Endothelial cell of umbilical vein (primary cell): ENCODE results near the gene KRTAP10-9. TPM values are rescaled to one million over a fixed set of nuclear protein-coding genes. Genes with fewer than 3 reads are reported as not detected.

Experiments
- BruUV-seq: library from RNA; stranded (reverse); fragments of 400-500 nt; replicated peaks from 2 replicates; lab custom pipeline; 2021; lab: Mats Ljungman, UMichigan
- CTCF ChIA-PET: fragments of 300-600, 350-600 bp; sonication (Branson Sonifier 250); formaldehyde crosslinking; loops from one replicate; lab custom pipeline; 2021; ENCODE audit warnings: antibody characterized with exemption, inconsistent platforms; lab: Charles Lee
- POLR2A ChIA-PET: fragments of 300-600, 350-600 bp; sonication (Branson Sonifier 250); formaldehyde crosslinking; loops from one replicate; lab custom pipeline; 2021; ENCODE audit warnings: antibody characterized with exemption, inconsistent platforms; lab: Charles Lee
- DNase-seq: peaks from one replicate; pipeline ENCODE4 v3.0.0-alpha.2; 2011; ENCODE audit warnings: low read depth, low spot score
- FAIRE-seq: peaks from 2 replicates; lab custom pipeline; 2011; peaks lifted over from hg19 to GRCh38; lab: Jason Lieb, UNC
- H2AFZ ChIP-seq: 2 replicates; pipeline ENCODE4 v1.6.0; 2012; ENCODE audit warnings: low read depth, low read length, control low read depth, inconsistent platforms
- H3K27ac ChIP-seq: 2 replicates; pipeline ENCODE4 v1.5.1; 2011; ENCODE audit warnings: low read depth, mild to moderate bottlenecking, control low read depth, low read length, moderate library complexity; ENCODE audit not compliant: insufficient read depth
- H3K27me3 ChIP-seq, 2 experiments: 2 replicates each; pipeline versions ENCODE4 v1.6.0 to v1.6.1; 2011; ENCODE audit warnings: low read length in 2 of 2, mixed read lengths in 1 of 2; ENCODE audit not compliant: control insufficient read depth in 2 of 2, insufficient read depth in 2 of 2
- H3K36me3 ChIP-seq, 2 experiments: 2 replicates in 1 of 2; 3 replicates in 1 of 2; pipeline ENCODE4 v1.5.1; 2011; ENCODE audit warnings: low read length in 2 of 2, mild to moderate bottlenecking in 1 of 2, moderate library complexity in 1 of 2; ENCODE audit not compliant: control insufficient read depth in 2 of 2, insufficient read depth in 2 of 2; ENCODE audit errors: extremely low read depth in 1 of 2
- H3K4me1 ChIP-seq: 3 replicates; pipeline ENCODE4 v1.5.1; 2011; ENCODE audit warnings: mild to moderate bottlenecking, low read length; ENCODE audit not compliant: control insufficient read depth, insufficient read depth; ENCODE audit errors: extremely low read depth
- H3K4me2 ChIP-seq: 2 replicates; pipeline ENCODE4 v1.6.1; 2011; ENCODE audit warnings: low read length, control low read depth, mixed read lengths; ENCODE audit not compliant: insufficient read depth
- H3K4me3 ChIP-seq, 3 experiments: fragments of 200-600 bp in 1 of 3; sonication (generic), shearing (Covaris generic) in 1 of 3; replicated peaks in 1 of 3; 2 replicates each; pipeline ENCODE4 v1.5.1; 2011 to 2016; ENCODE audit warnings: control low read depth in 3 of 3, low read length in 3 of 3, mild to moderate bottlenecking in 2 of 3, inconsistent platforms in 1 of 3, low read depth in 1 of 3, moderate library complexity in 1 of 3; ENCODE audit not compliant: insufficient read depth in 1 of 3
- H3K79me2 ChIP-seq: 2 replicates; pipeline ENCODE4 v1.6.0; 2012; ENCODE audit warnings: low read length, inconsistent platforms; ENCODE audit not compliant: control insufficient read depth, insufficient read depth
- H3K9ac ChIP-seq: replicated peaks from 2 replicates; pipeline ENCODE3; 2011; ENCODE audit warnings: low read length, control low read depth; ENCODE audit not compliant: insufficient read depth; ENCODE audit errors: extremely low read depth
- H3K9me1 ChIP-seq: replicated peaks from 3 replicates; pipeline ENCODE4 v1.6.0; 2011; ENCODE audit warnings: mild to moderate bottlenecking, low read length; ENCODE audit not compliant: control insufficient read depth, insufficient read depth; ENCODE audit errors: extremely low read depth
- H3K9me3 ChIP-seq: replicated peaks from 2 replicates; pipeline ENCODE4 v1.5.1; 2012; ENCODE audit warnings: low read length, inconsistent platforms; ENCODE audit not compliant: control insufficient read depth, insufficient read depth
- H4K20me1 ChIP-seq: replicated peaks from 2 replicates; pipeline ENCODE3; 2011; ENCODE audit warnings: mild to moderate bottlenecking, low read length; ENCODE audit not compliant: control insufficient read depth, insufficient read depth; ENCODE audit errors: extremely low read depth
- CTCF ChIP-seq, 2 donors: IDR thresholded peaks; 1 replicate in 1 of 2; 2 replicates in 1 of 2; pipeline ENCODE4 v1.5.1; 2011; ENCODE audit warnings: low read length in 2 of 2, mild to moderate bottlenecking in 2 of 2, moderate library complexity in 2 of 2, control low read depth in 1 of 2, inconsistent platforms in 1 of 2, low read depth in 1 of 2; ENCODE audit not compliant: insufficient read depth in 1 of 2; ENCODE audit errors: extremely low read depth in 1 of 2
- EZH2 ChIP-seq: IDR thresholded peaks from 2 replicates; pipeline ENCODE4 v1.6.1; 2012; ENCODE audit warnings: borderline replicate concordance, low read depth, mild to moderate bottlenecking, moderate library complexity, low read length, inconsistent platforms; ENCODE audit not compliant: severe bottlenecking
- FOS ChIP-seq: IDR thresholded peaks from 2 replicates; pipeline ENCODE4 v1.6.1; 2011; ENCODE audit warnings: mild to moderate bottlenecking, low read length, moderate library complexity, borderline replicate concordance; ENCODE audit not compliant: insufficient read depth
- GATA2 ChIP-seq: IDR thresholded peaks from 2 replicates; pipeline ENCODE4 v1.7.0; 2011; ENCODE audit warnings: low read depth, mild to moderate bottlenecking, moderate library complexity, mixed read lengths, low read length; ENCODE audit not compliant: insufficient read length, insufficient read depth
- JUN ChIP-seq: IDR thresholded peaks from 2 replicates; pipeline ENCODE4 v1.6.1; 2011; ENCODE audit warnings: borderline replicate concordance, low read depth; ENCODE audit not compliant: insufficient read length, insufficient read depth
- MAX ChIP-seq: IDR thresholded peaks from 2 replicates; pipeline ENCODE4 v1.6.1; 2011; ENCODE audit not compliant: insufficient read depth, insufficient read length
- MYC ChIP-seq: IDR thresholded peaks from one replicate; pipeline ENCODE4 v1.6.1; 2011; ENCODE audit warnings: mild to moderate bottlenecking, low read depth, low read length
- POLR2A ChIP-seq: IDR thresholded peaks from 2 replicates; pipeline ENCODE4 v1.6.1; 2012; ENCODE audit warnings: low read depth, mild to moderate bottlenecking, control low read depth, low read length
- POLR2AphosphoS5 ChIP-seq: IDR thresholded peaks from 2 replicates; pipeline ENCODE4 v1.6.1; 2012; ENCODE audit warnings: low read depth, mild to moderate bottlenecking, control low read depth, low read length, moderate library complexity; ENCODE audit not compliant: insufficient read depth
- dilution Hi-C: fragments of 300-500 bp; cut with MboI; formaldehyde crosslinking; loops from one replicate; pipeline ENCODE4 v1.15.0; 2019; ENCODE audit warnings: low sequenced_read_pairs; ENCODE audit not compliant: extremely low pct_ligation_motif_present
- intact Hi-C: fragments of 100-400 bp; cut with micrococcal nuclease; formaldehyde crosslinking; loops from one replicate; pipeline ENCODE4 v1.10.0; 2022
- polyA plus RNA-seq, 4 experiments: library from polyadenylated mRNA; depleted of rRNA in 3 of 4; stranded (reverse) in 3 of 4; unstranded in 1 of 4; fragments of >200 nt; gene quantifications; 2 replicates each; pipeline versions ENCODE4 v1.2.1 to v1.2.3, GENCODE V29; 2011 to 2012; ENCODE audit warnings: missing spikeins in 1 of 4
- total RNA-seq: library from RNA; stranded (reverse); gene quantifications from 2 replicates; pipeline ENCODE4 v1.2.3, GENCODE V29; 2021

KRTAP10-9 gene
- total and polyA plus RNA-seq, 2 donors (not counting 3 experiments of a cell fraction or from before 2014, with no cell fraction given), result not detected

- DNase-seq (no peak), FAIRE-seq (no peak)
- H3K4me1 ChIP-seq, result no peaks in the 10 kb centered on the region
- intact Hi-C loops, result no loop called here
- H3K4me2 ChIP-seq, result no peak overlapping the region
- H2AFZ ChIP-seq, result no peak overlapping the region
- no peak overlapping the region for H3K9ac ChIP-seq
- peaks cover 0 to 2% of the 10 kb centered on the region in 2 experiments for H3K27me3 ChIP-seq
- no peak overlapping the region for H3K4me3 ChIP-seq
- no peaks in the 10 kb centered on the region for H4K20me1 ChIP-seq
- no peak for TF ChIP-seq EZH2
- TF ChIP-seq GATA2, result no peak
- no peak for TF ChIP-seq MYC
- no peak for TF ChIP-seq JUN
- TF ChIP-seq FOS, result no peak
- no peak for TF ChIP-seq POLR2A
- TF ChIP-seq CTCF (IDR thresholded peaks at IDR 0.05; ENCODE audit: extremely low read depth in 1 of 2, insufficient read depth in 1 of 2, low read depth in 1 of 2, low read length in 2 of 2), result no peak
- no peak for TF ChIP-seq MAX
- TF ChIP-seq POLR2AphosphoS5, result no peak
- H3K27ac ChIP-seq, result no peak overlapping the region
- H3K36me3 ChIP-seq, result no peaks in the 10 kb centered on the region
- dilution Hi-C loops, result no loop called here
- H3K79me2 ChIP-seq, result no peaks in the 10 kb centered on the region
- H3K9me3 ChIP-seq, result no peaks in the 10 kb centered on the region
- ChIA-PET CTCF (interaction anchor here (1.5 kb wide), 1 partner anchor 73 kb away, joined by 4 read pairs; no protein-coding TSS in a partner anchor), POLR2A (no interaction called here)
- H3K9me1 ChIP-seq, result no peaks in the 10 kb centered on the region
- no TSS peak for BruUV-seq
These were observed 40.7 kb downstream of the KRTAP10-9 start for GRCh38 chr21:44667612-44668011.
